Activated CD4-positive, alpha-beta T cell treated with anti-CD3 and anti-CD28 coated beads, Interleukin-2, Interleukin-6, amounts not matched to agents 100 ng/mL and 50 ng/mL, durations not matched to agents 16 hours and 8 hours (primary cell): ENCODE data around the gene PIGN.
"Not testable (repeated sequence)": the region's sequence is repeated elsewhere in the genome, so short reads cannot be mapped to it uniquely, and the experiment has no call there.

ENCODE experiments used
- DNase-seq: peaks from one replicate; pipeline ENCODE4 v3.0.0-alpha.2; 2020

PIGN gene

DNA sequence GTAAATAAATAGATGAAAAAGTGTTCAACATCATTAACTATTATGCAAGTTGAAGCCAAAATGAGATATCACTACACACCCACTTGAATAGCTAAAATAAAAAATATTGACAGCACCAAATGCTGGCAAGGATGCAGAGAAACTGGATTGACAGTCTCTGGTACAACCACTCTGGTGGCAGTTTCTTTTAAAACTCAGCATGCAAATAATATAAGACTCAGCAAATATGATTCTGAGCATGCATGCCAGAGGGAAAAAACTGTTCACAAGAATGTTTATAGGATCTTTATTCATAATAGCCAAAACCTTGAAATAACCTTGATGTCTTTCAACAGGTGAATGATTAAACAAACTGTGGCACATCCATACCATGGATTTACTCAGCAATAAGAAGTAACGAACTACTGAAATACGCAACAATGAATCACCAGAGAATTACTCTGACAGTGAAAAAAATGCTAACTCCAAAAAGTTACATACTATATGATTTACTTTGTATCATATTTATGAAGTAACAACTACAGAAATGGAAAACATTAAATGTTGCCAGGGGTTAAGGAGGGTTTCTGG, 131.8 kb downstream of the PIGN start:
- no peak for DNase-seq

DNA sequence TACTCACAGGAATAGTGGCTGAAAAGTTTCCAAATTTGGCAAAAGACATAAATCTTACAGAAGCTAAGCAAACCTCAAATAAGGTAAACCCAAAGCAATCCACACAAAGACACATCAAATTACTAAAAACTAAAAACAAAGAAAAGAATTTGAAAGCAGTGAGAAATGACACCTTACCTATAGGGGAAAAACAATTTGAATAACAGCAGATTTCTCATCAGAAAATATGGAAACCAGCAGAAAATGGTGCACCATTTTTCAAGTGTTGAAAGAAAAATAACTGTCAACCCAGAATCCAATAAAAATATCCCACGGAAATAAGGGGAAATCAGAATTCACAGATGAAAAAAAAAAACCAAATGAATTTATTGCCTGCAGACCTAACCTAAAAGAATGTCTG, 138.6 kb downstream of the PIGN start:
- no peak for DNase-seq

DNA sequence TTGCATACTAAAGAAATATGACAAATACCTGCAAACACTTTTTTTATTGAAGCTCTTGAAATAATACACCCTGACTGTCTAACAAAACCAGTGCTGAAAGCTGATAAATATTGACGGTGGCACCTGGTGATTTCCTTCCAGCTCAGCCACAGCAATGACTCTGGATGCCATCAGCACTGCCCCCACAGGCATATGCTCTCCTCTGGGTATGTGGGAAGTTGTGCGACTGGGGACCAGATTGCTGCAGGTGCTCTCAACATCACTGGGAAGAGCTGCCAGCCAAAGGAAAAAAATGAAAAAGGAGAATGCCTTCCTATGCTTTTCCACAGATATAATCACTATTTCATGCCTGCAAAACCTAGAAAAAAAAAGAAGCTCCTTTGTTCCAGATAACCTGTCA, 141.5 kb downstream of the PIGN start:
- DNase-seq = no peak

DNA sequence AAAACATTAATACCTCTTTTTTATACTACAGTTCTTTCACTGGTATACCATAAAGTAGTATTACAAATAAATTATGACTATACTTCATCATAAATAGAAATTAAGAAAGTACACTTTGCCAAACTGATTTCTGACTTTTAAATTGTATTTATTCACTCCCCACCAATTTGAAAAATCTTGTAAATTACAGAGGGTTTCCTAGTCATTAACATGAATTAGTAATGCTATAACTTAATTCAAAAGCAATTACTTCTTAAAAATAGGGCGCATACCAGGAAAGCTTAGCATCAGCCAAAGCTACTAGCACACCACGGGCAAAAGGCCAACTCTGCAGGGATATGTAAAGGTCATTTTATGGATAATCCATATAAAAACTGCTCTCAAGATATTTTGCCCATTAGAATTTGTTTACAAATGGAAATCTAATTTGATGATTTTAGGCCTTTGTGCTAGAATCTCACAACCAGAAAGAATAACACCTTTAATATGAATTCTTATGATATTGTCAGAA, 142.3 kb downstream of the PIGN start:
- DNase-seq = no peak

DNA sequence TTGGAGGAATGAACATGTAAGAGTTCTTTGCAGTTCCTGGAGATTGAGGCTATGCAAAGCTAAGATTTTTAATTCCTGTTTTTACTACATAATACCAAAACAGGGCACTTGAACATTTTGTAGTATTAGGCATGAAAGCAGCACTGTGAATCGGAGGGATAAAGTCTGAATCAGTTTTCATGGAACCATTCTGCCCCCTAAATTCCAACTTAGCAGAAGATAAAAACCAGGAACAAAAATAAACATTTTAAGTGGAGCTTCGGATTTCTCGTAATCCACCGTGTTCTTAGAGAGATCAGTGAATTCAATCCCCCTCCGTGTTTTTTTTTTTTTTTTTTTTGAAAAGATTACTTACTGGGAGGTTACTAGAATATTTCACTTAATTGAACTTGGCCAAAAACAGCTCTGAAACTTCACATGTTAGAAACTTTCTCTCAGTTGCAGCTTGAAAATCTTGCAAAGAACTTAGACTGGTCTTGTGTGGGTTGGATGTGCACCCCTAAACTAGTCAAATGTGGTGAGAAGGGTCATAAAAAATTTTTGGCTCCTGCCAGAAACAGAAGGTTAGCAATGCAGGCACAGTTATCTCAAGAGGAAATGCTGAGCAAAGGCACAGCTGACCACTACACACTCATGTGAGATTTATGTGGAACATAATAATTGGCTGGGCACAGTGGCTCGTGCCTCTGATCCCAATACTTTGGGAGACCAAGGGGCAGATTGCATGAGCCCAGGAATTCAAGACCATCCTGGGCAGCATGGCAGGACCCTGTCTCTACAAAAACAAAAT, 148.7 kb downstream of the PIGN start:
- DNase-seq = no peak

DNA sequence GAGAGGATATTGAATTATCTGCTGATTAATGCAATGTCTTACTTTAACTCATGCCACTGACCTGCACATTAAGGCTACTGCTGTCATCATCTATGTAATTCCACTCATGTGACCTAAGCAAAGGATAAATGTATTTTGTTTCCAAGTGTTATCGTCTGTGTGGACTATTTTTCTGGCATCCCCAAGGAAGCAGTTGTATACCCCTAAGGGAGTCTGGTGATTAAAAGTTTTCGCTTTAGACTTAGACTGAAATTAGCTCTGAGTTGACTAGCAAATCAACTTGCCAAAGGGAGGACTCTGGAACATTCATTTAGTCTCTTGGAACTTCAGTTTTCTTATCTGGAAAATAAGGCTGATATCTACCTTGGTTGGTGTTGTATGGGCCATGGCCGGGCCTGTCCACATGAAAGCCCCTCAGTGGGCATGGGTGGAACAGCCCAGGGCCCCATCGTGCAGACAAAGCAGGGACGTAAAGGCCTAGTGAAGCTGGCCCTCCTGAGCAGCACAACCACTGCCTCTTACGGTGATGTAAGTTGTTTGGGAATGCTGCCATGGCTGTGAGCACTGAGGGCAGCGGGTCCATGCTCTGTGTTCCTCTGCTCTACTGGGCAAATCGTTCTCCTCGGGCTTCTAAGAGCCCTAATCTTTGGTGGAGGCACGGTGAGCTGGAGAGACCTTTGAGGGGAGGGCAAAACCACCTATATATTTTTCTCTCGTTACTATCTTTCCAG, 149.7 kb downstream of the PIGN start:
- no peak for DNase-seq

DNA sequence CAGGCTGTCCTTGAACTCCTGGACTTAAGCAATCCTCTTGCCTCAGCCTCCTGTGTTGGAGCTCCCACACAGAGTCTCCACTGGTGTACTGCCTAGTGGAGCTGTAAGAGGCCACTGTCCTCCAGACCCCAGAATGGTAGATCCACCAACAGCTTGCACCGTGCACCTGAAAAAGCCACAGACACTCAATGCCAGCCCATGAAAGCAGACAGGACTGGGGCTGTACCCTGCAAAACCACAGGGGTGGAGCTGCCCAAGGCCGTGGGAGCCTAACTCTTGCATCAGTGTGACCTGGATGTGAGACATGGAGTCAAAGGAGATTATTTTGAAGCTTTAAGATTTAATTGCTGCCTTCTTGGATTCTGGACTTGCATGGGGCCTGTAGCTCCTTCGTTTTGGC, 152.6 kb downstream of the PIGN start:
- not testable (repeated sequence) for DNase-seq

DNA sequence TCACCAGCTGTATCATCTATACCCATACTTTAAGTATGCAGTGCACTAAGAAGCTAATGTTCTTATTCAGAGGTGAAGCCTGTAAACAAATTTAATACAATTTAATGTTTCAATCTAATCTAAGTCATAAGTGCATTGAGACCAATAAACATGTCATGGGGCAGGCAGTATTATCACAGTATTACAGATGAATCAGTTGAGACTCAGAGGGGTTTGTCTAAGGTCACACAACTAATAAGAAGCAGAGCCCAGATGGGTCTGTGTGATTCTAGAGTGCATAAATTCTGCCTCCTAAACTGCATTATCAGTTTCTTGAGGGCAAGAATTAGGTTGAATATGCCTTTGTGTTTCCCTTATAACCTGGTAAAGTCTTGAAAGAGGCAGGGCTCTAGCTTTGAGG, 153.1 kb downstream of the PIGN start:
- no peak for DNase-seq

DNA sequence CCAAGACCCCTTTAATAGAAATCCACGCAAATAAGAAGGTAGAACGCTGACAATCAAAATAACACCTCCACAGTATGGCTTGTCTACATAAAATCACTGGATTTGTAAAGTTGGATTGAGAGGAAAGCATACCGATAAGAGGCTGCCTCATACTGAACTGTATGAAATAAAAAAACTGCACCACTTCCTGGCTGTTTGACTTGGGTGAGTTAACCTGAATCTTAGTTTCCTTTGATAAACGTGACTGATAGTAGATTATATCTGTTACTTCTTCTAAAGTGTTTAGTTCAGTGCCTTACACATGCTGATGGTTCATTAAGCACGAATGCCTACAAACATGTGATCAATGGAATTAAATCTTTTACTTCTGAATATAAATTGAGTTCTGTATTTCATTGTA, 153.6 kb downstream of the PIGN start:
- DNase-seq = no peak

DNA sequence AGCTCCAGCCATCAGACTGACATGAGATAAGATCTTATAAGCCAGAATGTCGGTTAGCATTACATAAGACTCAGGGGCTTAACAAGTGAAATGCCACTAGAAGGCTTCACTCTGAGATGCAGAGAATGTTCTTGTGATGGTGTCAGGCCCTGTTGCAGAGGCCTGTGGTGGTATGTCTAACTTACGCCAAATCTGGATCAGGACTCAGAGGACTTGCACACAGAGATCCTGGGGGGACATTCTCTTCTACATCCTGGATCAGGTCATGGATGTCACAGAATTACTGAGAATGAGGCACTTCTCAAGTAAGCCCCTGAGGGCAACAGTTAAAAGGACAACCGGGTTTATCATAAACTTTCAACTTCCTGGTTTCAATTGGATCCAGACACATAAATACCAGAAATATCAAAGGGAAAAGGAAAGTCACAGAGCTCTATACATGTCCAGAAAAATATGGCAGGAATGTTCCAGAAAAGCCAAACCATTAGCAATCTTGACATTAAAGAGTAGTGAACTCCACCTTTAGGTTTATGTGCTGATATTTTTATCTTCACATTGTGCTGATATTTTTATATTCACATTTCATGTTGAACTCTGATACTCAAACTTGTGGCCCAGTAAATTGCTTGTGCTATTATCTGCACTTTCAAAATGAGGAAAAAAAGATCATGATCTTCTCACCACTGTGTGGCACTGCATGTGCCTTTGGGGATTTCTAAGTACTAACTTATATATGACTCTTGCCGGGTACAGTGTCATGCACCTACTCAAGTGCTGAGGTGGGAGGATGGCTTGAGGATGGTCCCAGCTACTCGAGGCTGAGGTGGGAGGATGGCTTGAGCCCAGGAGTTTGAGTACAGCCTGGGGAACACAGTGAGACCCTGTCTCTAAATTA, 156.5 kb downstream of the PIGN start:
- no peak for DNase-seq

DNA sequence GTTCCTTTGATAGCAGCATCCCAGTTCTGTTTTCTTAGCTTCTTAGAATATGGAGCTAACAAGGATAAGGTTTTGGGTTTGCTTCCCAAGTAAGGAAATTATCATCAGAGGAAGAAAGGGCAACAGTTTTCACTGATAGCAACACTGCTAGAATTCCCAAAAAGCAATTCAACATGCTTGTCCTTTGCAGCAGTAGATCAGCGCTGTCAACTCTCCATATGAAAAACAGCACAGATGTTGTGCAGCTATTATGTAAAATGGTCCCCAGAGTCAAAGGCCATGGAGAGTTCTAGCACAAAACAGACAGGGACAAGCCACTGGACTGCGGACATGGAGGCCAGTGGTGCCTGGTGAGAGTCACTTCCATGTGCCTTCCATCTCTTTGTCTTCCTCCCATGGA, 158.1 kb downstream of the PIGN start:
- DNase-seq = no peak

DNA sequence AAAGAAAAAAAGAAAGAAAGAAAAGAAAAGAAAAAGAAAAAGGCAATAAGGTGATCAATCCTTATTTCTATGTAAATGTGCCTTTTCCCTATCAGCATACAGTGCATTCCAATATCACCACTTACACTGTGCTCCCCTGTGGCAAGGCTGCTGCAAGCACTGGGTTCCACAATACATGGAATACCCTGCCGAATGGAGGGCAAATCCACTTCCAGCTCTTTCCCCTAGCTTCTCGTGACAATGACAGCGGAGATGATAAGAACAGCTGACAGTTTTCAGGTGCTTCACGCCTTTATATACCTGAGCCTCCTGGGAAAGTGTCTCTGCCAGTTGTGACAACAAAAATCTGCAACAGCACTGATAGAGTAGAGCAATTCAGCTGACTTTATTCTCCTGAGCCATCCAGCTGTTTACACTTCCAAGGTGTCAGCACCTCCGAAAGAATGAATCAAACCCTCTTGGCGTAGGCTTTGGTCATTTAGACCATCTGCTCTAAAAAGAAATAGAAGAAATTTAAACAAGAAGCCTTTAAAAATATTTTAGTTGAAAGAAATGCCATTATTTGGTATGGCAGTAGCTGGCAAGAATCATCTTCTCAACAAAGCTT, 158.8 kb downstream of the PIGN start:
- DNase-seq = no peak

DNA sequence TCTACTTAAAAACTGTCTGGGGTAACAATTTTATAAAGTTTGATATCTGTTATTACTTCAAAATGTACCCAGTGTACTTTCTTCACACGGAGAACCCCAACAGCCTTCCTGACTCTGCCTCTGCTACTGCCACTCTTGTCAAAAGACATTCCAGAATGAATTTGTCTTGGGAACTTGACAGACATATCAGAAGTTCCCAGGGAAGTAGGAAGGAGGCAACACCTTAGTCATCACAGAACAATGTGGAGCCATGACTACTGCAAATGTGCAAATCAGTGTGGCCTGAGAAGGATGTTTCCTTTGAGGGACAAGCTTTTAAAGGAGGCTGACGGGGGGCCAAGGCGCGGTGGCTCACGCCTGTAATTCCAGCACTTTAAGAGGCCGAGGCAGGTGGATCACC, 160.3 kb downstream of the PIGN start:
- DNase-seq = no peak

DNA sequence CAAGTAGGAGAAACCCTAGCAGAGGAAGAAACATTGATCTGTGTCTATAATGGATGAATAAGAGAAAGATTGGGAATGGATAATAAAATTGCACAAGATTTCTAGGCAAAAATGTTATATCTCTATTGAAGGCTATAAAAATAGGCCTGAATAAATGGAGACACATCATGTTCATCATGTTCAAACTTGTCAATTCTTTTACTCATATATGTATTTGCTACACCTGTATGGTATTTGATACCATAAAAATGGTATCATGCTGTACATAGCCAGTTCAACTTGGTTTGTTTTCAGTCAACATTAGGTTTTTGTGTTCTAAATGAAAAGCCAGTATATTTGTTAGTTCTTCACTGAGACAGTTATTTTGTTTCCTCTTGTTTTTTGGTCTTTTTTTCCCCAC, 161.9 kb downstream of the PIGN start:
- no peak for DNase-seq

DNA sequence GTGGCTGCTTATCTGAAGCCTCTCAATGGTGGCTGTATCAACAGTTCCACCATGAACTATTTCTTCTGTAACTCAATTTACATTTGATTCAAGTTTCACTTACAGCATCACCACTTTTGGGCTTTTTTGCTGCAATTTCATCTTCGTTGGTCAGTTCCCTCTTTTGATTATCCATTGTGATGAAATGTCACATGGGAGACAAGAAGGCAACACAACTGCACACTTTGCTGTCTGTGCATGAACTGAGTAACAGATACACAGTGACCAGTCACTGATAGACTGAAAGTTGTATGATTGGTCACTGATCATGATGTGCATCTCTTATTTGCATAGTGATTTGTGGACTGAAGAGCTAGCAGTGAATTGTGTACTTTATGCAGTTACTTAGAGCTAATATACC, 163.3 kb downstream of the PIGN start:
- no peak for DNase-seq

DNA sequence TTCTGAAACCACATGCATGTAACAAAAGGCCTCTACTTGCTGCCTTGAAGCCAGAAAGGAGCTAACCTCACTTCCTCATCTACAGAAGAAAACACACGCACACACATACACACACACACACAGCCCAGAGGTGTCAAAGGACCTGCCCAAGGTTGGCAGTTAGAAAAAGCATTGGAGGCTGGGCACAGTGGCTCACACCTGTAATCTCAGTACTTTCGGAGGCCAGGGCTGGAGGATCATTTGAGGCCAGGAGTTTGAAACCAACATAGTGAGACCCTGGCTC, 168.2 kb downstream of the PIGN start:
- peak; percentile 4 for DNase-seq

DNA sequence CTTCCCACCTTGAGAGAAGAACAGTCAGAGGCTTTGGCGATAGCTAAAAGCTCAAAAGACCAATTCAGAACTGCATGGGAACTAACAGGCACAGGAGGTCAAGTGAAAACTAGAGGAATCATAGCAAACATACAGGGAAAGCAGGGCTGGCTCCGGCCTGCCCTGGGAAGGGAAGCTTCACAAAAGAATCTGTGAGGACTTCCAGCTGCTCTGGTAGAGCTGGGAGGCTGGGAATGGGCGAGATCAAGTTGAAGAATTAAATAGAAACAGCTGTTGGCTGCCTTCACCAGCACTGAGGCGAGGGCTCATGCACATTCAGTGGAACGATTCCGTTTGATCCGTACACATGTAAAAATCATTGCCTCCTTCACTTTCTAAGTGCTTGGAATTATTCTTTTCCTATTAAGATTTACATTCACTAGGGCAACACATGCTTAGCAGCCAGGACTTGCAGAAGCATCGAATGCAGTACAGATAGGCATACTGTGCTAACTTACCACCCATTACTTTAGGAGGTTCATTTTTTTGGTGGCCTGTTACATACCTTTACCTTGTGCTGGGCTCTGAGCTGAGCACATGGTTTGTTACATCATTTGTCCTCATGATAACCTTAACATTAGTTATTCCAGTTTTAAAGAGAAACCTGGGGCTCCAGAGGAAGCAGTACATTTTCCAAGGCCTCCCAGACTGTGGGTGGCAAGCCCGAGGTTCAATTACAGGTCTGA, 168.7 kb downstream of the PIGN start:
- no peak for DNase-seq

DNA sequence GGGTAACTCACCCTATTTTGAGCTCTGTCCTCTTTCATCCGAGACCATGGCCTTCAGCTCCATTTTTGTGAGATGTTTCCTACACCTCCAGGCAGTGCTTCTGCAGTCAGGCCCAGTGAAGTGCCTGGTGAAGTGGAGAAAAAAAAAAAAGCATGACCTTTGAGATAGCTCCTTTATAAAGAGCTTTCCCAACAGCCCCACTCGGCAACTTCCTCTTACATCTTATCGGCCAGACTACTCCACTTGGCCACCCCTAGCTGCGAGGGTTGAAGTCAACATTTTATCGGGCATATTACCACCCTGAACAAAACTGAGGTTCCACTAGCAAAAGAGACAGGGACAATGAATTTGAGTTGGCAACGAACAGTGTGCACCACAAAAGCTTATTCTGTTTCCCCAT, 169.2 kb downstream of the PIGN start:
- no peak for DNase-seq

DNA sequence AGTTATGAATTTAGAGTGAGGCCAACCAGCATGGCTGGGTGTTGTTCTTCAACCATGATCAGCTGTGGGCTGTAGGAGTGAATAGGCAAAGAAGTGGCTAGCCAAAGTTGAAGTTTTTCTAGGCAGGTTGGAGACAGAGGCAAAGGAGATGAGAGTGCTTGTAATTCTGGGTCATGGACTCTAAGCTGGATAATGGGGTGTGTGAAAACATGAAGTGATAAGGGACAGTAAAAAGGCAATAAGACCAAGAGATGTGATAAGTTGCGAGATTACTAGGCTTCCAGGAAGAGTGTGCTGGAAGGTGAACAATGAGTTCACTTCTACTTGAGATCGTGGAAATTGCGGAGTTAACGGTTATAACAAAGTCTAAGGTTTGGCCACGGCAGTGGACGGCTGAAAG, 175.4 kb downstream of the PIGN start:
- no peak for DNase-seq

DNA sequence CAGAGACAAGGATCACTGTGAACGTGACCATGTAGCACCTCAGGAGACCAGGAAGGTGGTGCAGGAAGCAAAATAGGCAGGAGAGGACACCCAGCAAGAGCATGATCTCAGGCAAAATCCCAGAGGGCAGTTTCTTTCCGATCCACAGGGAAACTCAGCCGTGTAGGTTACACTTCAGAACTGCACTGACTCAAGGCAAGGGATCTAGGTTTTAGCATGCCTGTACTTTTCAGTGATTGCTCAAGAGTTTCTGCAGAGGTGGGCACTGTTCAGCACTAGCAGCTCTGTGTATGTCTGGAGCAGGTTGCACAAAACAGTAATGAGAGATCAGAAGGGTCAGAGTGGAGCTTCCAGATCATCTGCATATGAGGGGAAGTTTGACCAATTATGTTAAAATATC, 177.3 kb downstream of the PIGN start:
- no peak for DNase-seq

DNA sequence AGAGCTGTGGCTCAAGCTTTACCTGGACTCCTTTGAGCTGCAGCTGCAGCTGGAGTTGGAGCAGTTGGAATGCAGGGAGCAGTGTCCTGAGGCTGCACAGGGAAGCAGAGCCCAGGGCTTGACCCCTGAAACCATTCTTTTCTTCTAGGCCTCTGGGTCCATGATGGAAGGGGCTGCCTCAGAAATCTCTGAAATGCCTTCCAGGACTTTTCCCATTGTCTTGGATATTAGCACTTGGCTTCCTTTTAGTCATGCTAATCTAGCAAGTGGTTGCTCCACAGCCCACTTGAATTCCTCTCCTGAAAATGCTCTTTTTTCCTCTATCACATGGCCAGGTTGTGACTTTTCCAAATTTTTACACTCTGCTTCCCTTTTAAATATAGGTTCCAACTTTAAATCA, 185.5 kb downstream of the PIGN start:
- no peak for DNase-seq

DNA sequence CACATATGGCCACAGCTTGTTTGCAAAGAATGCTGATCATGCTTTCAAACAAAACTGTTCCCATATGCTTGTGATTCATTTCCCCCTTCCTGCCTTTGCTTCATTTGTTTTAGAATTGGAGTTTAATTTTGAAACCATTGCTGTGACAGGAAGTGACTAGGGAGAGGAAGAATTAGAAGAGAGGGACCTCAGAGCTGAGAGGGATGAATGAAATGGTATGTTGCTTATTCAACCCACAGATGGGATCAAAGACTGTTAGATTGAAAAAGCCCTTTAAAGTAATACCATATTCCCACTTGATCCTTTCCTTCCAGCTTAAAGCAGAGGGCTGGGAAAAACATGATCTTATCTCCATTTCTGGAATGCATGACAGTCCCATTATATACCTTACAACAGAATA, 187.9 kb downstream of the PIGN start:
- peak; percentile 41 for DNase-seq
